GM13977 (cell line): ENCODE measurements around the gene CD96.

Experiments used
- DNase-seq: peaks from one replicate; pipeline ENCODE4 v3.0.0; 2012; ENCODE audit warnings: low spot score
- in situ Hi-C: fragments of 300-500 bp; cut with MboI; formaldehyde crosslinking; loops from one replicate; pipeline ENCODE4 v1.12.0; 2022; ENCODE audit warnings: low sequenced_read_pairs, low pct_unique_long_range_greater_than_20kb, mixed read lengths, inconsistent platforms; ENCODE audit not compliant: unreplicated experiment
- TF ChIP-seq, protein P1 (sequence below): IDR thresholded peaks from 2 replicates; pipeline ENCODE4 v1.5.1; 2012; ENCODE audit warnings: mild to moderate bottlenecking, control low read depth; ENCODE audit not compliant: insufficient read depth; ENCODE audit errors: extremely low read depth, missing control alignments

CD96 gene

DNA sequence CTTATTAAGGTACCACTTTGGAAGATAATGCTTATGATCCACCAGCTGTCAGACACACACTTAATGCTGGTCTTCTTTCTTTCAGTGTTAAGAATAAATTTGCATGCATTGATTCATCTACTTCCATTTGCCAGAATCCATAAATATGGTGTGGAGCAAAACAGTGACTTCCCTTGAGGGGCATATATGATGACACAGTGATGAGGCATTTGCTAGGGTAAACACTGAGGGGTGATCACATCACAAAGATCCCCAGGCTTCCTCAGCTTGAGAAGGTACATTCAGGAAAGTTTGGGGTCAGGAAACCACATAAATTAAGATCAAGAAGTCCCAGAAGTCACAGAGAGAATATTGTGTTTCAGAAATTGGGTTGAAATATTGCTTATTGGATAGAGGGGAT is 63.0 kb downstream of the CD96 start:
- in situ Hi-C loops: no loop called here
- TF ChIP-seq, protein P1, sequence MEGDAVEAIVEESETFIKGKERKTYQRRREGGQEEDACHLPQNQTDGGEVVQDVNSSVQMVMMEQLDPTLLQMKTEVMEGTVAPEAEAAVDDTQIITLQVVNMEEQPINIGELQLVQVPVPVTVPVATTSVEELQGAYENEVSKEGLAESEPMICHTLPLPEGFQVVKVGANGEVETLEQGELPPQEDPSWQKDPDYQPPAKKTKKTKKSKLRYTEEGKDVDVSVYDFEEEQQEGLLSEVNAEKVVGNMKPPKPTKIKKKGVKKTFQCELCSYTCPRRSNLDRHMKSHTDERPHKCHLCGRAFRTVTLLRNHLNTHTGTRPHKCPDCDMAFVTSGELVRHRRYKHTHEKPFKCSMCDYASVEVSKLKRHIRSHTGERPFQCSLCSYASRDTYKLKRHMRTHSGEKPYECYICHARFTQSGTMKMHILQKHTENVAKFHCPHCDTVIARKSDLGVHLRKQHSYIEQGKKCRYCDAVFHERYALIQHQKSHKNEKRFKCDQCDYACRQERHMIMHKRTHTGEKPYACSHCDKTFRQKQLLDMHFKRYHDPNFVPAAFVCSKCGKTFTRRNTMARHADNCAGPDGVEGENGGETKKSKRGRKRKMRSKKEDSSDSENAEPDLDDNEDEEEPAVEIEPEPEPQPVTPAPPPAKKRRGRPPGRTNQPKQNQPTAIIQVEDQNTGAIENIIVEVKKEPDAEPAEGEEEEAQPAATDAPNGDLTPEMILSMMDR: no peak
- no peak for DNase-seq

DNA sequence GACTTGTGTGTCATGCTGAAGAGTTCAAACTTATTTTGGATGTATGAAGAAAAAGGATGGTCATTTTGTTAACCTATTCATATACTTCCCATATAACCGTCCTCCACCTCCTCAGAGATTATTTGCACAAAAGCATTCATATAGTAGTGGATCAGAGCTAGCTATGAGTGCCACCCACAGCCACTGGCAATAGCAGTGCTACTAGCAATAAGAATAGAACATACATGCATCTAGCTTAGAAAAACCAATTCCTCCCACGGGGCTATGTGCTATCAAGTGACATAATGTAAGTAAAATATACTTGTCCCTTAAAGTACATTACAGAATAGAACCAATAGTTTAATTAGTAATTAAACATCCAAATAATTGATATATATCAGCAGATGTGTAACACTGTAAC is 63.5 kb downstream of the CD96 start:
- no peak for DNase-seq
- in situ Hi-C loops: no loop called here
- TF ChIP-seq, protein P1: no peak

DNA sequence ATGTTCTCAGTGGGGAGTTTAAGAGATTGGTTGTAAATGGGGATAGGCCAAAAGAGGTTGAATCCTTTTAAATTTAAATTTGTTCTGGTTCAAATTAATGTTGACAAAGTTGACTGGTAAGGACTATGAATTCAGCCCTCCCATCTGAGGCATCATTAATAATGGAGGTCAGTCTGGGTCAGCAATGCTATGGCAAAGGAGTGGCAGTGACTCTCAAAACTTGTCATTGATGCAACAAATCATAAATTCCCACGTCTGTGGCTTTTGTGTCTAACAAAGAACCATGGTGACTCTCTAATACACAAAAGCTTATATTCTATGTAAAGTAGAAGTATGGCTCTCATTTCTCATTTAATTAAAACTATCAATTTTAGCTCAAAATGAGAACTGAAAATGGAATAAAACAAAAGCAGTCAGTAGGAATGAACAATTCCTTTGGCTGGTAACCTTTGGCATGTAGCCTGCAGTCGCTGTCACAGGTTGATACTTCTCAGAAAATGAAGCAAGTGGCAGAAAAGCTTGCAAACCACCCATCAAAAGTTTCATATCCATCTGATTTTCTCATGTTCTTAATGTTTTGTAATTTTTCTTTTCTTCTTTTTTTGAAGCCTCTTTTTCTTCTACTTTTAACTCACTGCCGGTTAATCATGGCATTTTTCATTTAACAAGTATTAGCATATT is 65.4 kb downstream of the CD96 start:
- TF ChIP-seq, protein P1: no peak
- no peak for DNase-seq
- in situ Hi-C loops: no loop called here

DNA sequence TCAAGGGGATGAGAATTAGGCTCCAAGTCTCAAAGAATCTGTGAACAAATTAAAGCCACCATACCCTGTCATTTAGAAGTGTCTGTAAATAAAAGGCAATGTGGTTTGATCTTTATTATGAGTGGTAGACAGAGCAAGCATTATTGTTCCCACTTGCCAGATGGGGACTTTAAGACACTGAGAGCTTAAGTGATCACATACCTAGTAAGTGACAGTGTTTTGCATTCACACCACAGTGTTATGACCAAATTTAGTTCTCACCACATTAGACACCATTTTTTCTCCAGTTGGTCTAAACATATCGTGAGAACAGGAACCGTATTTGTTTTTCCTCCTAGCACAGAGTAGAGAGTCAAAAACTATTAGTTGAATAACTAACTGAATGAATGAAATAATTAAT is 66.4 kb downstream of the CD96 start:
- DNase-seq: no peak
- TF ChIP-seq, protein P1: no peak
- in situ Hi-C loops: no loop called here

DNA sequence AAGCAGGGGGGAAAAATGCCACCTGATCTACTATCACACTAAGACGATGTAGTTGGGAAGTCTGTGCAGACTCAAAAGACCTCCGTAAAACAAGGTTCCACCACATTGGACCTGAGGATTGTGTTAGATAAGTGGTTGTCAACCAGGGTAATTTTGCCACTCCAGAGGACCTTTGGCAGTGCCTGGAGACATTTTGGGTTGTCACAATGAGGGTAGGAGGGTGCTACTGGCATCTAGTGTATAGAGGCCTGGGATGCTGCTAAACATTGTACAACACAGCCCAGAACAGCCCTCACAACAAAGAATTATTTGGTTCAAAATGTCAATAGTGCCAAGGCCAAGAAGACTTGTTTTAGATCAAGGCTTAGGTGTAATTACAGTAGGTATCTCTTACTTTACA is 67.7 kb downstream of the CD96 start:
- no peak for DNase-seq
- TF ChIP-seq, protein P1: no peak
- in situ Hi-C loops: no loop called here

DNA sequence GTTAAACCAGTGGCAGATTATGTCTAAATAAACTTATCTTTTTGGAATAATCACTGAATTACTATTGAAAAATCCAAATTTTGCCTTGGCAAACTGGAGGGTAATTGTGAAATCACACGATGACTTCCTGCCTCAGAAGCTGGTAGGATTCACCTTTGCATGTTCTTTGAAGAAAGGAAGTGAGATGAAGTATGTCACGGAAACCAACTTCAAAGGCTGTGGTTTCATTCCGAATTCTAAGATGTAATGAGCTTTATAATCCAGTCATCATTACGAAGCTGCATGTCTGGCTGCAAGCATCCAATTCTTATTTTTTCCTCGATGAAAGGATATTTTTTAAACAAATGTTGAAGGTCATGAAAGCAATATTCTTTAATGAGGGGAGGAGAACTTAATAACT is 68.2 kb downstream of the CD96 start:
- no peak for DNase-seq
- in situ Hi-C loops: no loop called here
- TF ChIP-seq, protein P1: no peak
